Panc1 (cell line): ENCODE results near the gene SLC6A4.

Experiments
- CTCF ChIP-seq: fragments of 450-650 bp; IDR thresholded peaks from 2 replicates; pipeline ENCODE4 v1.5.1; 2017; ENCODE audit warnings: mild to moderate bottlenecking
- POLR2AphosphoS5 ChIP-seq: IDR thresholded peaks from 2 replicates; pipeline ENCODE4 v1.6.1; 2012; ENCODE audit warnings: mild to moderate bottlenecking, low read depth, low read length, moderate library complexity
- SIN3A ChIP-seq: IDR thresholded peaks from 2 replicates; pipeline ENCODE4 v1.6.1; 2012; ENCODE audit warnings: low read depth, mild to moderate bottlenecking, low read length, moderate library complexity, borderline replicate concordance; ENCODE audit not compliant: insufficient read depth

GRCh38 chr17:30228011-30228410, 7.5 kb downstream of the SLC6A4 start:
- TF ChIP-seq CTCF, result no peak
- TF ChIP-seq SIN3A, result no peak
- TF ChIP-seq POLR2AphosphoS5, result no peak
